SU-DHL-6 (cell line): ENCODE results near the gene SPG7.
A peak's percentile ranks its signal among the peaks of the same experiment; 100 is the strongest.

Experiments
- H2AFZ ChIP-seq: fragments of 200-600 bp; sonication (generic); 2 replicates; pipeline ENCODE4 v1.6.1; 2014; ENCODE audit warnings: low read depth, mild to moderate bottlenecking, moderate library complexity, mixed read lengths, antibody characterized with exemption, low read length; ENCODE audit not compliant: severe bottlenecking
- H3F3A ChIP-seq: fragments of 200-600 bp; shearing (Covaris generic); 2 replicates; pipeline ENCODE4 v1.6.0; 2016; ENCODE audit warnings: antibody characterized with exemption, mild to moderate bottlenecking; ENCODE audit not compliant: insufficient read depth
- H3K27ac ChIP-seq: fragments of 200-600 bp; sonication (generic); 2 replicates; pipeline ENCODE4 v1.5.1; 2016; ENCODE audit warnings: low read depth, mild to moderate bottlenecking, low read length, moderate library complexity, mixed read lengths
- H3K27me3 ChIP-seq: fragments of 200-600 bp; sonication (generic), shearing (Covaris generic); 2 replicates; pipeline ENCODE4 v1.6.0; 2014; ENCODE audit warnings: mild to moderate bottlenecking, low read length
- H3K36me3 ChIP-seq: fragments of 200-600 bp; sonication (generic); 2 replicates; pipeline ENCODE4 v1.6.1; 2014; ENCODE audit warnings: mild to moderate bottlenecking, low read length, mixed read lengths
- H3K4me2 ChIP-seq: fragments of 300-600, 200-600 bp; shearing (Covaris generic), sonication (generic); 2 replicates; pipeline ENCODE4 v1.6.0; 2014; ENCODE audit warnings: low read length, low read depth, mild to moderate bottlenecking; ENCODE audit not compliant: poor library complexity, severe bottlenecking
- H3K4me3 ChIP-seq: fragments of 200-600 bp; sonication (generic); 2 replicates; pipeline ENCODE4 v1.5.1; 2014; ENCODE audit warnings: antibody characterized with exemption, low read length, mild to moderate bottlenecking, mixed read lengths; ENCODE audit not compliant: insufficient read depth, poor library complexity, severe bottlenecking
- H3K79me2 ChIP-seq: fragments of 200-600 bp; sonication (generic); 2 replicates; pipeline ENCODE4 v1.6.1; 2014; ENCODE audit warnings: mild to moderate bottlenecking, low read length, moderate library complexity; ENCODE audit not compliant: insufficient read depth
- H3K9ac ChIP-seq: fragments of 200-600 bp; sonication (generic); 2 replicates; pipeline ENCODE4 v1.7.0; 2014; ENCODE audit warnings: mild to moderate bottlenecking, low read length
- H3K9me2 ChIP-seq: fragments of 200-600 bp; sonication (generic); replicated peaks from 2 replicates; pipeline ENCODE4 v1.6.1; 2014; ENCODE audit warnings: low read length; ENCODE audit not compliant: insufficient read depth
- H3K9me3 ChIP-seq: fragments of 200-600 bp; sonication (generic); 2 replicates; pipeline ENCODE4 v1.6.1; 2014; ENCODE audit warnings: low read length, mixed read lengths; ENCODE audit not compliant: insufficient read depth
- H4K20me1 ChIP-seq: fragments of 200-600 bp; sonication (generic); 2 replicates; pipeline ENCODE4 v1.6.1; 2014; ENCODE audit warnings: low read depth, mild to moderate bottlenecking, antibody characterized with exemption, low read length, moderate library complexity, mixed read lengths
- EZH2phosphoT487 ChIP-seq: fragments of 200-600 bp; sonication (generic), shearing (Covaris generic); conservative IDR thresholded peaks from 2 replicates; pipeline ENCODE4 v1.6.1; 2018; ENCODE audit warnings: mild to moderate bottlenecking, antibody characterized with exemption, low read length, moderate library complexity, mixed read lengths
- TF ChIP-seq, protein P1 (sequence below): fragments of 200-600 bp; sonication (generic); IDR thresholded peaks from one replicate; pipeline ENCODE4 v1.5.1; 2017; ENCODE audit warnings: antibody characterized with exemption, mild to moderate bottlenecking, low read length, moderate library complexity; ENCODE audit not compliant: insufficient read depth, poor library complexity, severe bottlenecking

The SPG7 gene

DNA sequence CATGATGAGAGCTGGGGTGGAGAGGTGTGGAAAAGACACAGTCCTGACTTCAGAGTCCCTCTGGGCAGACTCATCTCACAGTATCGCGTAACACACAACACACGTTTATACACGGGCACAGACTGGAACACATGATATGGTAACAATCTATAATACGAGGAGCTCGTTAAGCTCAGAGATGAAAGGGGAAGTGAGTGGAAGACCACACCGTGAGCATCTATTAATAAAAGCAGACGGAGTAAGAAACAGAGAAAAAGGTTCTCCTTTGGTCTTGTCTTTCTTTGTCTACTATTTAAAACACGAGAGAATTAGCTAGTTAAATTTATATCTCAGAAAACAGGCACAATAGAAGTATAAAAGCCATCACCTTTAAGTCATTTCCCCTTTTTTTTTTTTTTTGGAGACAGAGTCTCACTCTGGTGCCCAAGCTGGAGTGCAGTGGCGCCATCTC is 31.4 kb upstream of the SPG7 start:
- Histone ChIP-seq H2AFZ (no peak overlapping the region), H3K79me2 (peaks cover 96% of the 10 kb centered on the region), H3K9ac (peak overlapping the region; percentile 27), H3K27me3 (no peaks in the 10 kb centered on the region), H3K36me3 (no peaks in the 10 kb centered on the region), H3K4me3 (no peak overlapping the region), H3K9me3 (no peaks in the 10 kb centered on the region), H3K9me2 (no peaks in the 10 kb centered on the region), H3K27ac (peak overlapping the region; percentile 89), H3F3A (peaks cover 21% of the 10 kb centered on the region), H4K20me1 (peaks cover 50% of the 10 kb centered on the region), H3K4me2 (peak overlapping the region; percentile 52)
- TF ChIP-seq, protein P1, sequence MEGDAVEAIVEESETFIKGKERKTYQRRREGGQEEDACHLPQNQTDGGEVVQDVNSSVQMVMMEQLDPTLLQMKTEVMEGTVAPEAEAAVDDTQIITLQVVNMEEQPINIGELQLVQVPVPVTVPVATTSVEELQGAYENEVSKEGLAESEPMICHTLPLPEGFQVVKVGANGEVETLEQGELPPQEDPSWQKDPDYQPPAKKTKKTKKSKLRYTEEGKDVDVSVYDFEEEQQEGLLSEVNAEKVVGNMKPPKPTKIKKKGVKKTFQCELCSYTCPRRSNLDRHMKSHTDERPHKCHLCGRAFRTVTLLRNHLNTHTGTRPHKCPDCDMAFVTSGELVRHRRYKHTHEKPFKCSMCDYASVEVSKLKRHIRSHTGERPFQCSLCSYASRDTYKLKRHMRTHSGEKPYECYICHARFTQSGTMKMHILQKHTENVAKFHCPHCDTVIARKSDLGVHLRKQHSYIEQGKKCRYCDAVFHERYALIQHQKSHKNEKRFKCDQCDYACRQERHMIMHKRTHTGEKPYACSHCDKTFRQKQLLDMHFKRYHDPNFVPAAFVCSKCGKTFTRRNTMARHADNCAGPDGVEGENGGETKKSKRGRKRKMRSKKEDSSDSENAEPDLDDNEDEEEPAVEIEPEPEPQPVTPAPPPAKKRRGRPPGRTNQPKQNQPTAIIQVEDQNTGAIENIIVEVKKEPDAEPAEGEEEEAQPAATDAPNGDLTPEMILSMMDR, result no peak
- TF ChIP-seq EZH2phosphoT487, result no peak

DNA sequence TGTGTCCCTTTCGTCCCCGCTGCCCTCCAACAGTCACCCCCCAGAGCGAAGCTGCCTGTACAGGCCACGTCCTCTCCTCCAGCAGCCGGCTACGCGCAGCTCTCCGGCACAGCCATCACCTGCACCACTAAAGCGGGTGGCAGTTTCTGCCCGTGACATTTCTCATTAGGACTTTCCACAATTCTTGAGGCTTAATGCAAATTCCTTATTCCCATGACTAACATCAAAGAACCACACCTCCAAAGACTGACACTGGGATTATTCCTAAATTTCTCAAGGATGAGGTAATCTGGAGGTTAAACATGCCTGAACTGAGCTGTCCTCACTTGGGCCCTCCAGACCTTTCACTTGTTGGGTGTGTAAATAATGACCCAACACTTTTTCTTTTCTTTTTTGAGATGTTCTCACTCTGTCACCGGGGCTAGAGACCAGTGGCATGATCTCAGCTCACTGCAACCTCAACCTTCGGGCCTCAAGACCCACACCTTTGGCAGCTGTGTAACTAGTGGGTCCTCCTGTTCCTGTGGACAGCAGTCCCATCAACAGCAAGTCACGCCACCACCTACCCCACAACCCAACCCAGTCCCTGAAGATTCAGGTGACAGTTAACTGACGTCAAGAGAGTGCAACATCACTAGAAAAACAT is 29.5 kb upstream of the SPG7 start:
- peak overlapping the region; percentile 52 for H3K4me2 ChIP-seq
- H3K36me3 ChIP-seq, result no peaks in the 10 kb centered on the region
- H2AFZ ChIP-seq, result no peak overlapping the region
- peaks cover 21% of the 10 kb centered on the region for H3F3A ChIP-seq
- H3K4me3 ChIP-seq, result no peak overlapping the region
- H3K27ac ChIP-seq, result peak overlapping the region; percentile 89
- no peaks in the 10 kb centered on the region for H3K9me2 ChIP-seq
- H3K27me3 ChIP-seq, result no peaks in the 10 kb centered on the region
- TF ChIP-seq EZH2phosphoT487, result no peak
- TF ChIP-seq, protein P1, result no peak
- H3K79me2 ChIP-seq, result peaks cover 96% of the 10 kb centered on the region
- 0 out of 2 replicates have a peak overlapping the region, but pooled peaks have one; percentile 3 for H3K9ac ChIP-seq
- peaks cover 52% of the 10 kb centered on the region for H4K20me1 ChIP-seq
- no peaks in the 10 kb centered on the region for H3K9me3 ChIP-seq

DNA sequence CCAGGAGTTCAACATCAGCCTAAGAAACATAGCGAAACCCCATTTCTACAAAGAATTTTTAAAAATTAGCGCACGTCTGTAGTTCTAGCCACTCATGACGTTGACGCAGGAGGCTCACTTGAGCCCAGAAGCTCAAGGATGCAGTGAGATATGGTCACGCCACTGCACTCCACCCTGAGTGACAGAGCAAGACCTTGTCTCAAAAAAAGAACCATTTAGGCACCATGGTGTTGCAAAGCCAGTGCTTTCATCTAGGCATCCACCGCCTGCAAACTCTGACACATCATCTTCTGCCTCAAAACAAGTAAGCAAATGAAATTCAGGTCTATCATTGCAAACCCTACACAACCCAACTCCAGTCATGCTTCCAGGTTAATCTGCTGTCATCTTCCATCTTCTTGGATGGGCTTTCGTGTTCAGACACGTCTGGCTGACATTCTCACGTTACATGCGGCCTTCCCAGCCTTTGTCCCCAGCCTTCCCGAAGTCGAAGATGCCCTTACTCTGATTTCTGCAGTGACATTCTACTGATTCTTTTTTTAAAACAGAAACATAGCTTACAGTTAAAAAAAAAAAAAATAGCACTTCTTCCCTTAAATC is 26.7 kb upstream of the SPG7 start:
- no peaks in the 10 kb centered on the region for H3K36me3 ChIP-seq
- H2AFZ ChIP-seq, result no peak overlapping the region
- H3K9ac ChIP-seq, result no peak overlapping the region
- H3K79me2 ChIP-seq, result peaks cover 96% of the 10 kb centered on the region
- no peak overlapping the region for H3K4me3 ChIP-seq
- TF ChIP-seq, protein P1, result no peak
- TF ChIP-seq EZH2phosphoT487, result no peak
- no peaks in the 10 kb centered on the region for H3K9me3 ChIP-seq
- H4K20me1 ChIP-seq, result peaks cover 55% of the 10 kb centered on the region
- H3K9me2 ChIP-seq, result no peaks in the 10 kb centered on the region
- no peaks in the 10 kb centered on the region for H3K27me3 ChIP-seq
- H3F3A ChIP-seq, result peaks cover 39% of the 10 kb centered on the region
- no peak overlapping the region for H3K4me2 ChIP-seq
- H3K27ac ChIP-seq, result no peak overlapping the region
